Measurements from ENCODE around the gene FMNL3.
"Not testable (repeated sequence)": the region's sequence is repeated elsewhere in the genome, so short reads cannot be mapped to it uniquely, and the experiment has no call there.

FMNL3 gene

GRCh38 chr12:49741882-49742620, 34.8 kb upstream of the FMNL3 start:
- no peak for TF ChIP-seq RARB (CRISPR knock-in tag; IDR thresholded peaks at IDR 0.05)
- TF ChIP-seq PATZ1 (CRISPR knock-in tag; IDR thresholded peaks at IDR 0.05; ENCODE audit: borderline replicate concordance), result no peak
- no peak for TF ChIP-seq ISL1 (CRISPR knock-in tag; IDR thresholded peaks at IDR 0.05)
- no peak for TF ChIP-seq ESRRG (CRISPR knock-in tag; IDR thresholded peaks at IDR 0.05)
- no peak for TF ChIP-seq BACH2 (CRISPR knock-in tag; IDR thresholded peaks at IDR 0.05; ENCODE audit: borderline replicate concordance)
- no peak for TF ChIP-seq CSDC2 (CRISPR knock-in tag; IDR thresholded peaks at IDR 0.05)
- TF ChIP-seq CSRNP3 (CRISPR knock-in tag; IDR thresholded peaks at IDR 0.05), result no peak
- no peak for TF ChIP-seq ZC3H10 (CRISPR knock-in tag; IDR thresholded peaks at IDR 0.05)
- TF ChIP-seq OSR1 (CRISPR knock-in tag; IDR thresholded peaks at IDR 0.05), result no peak
- no peak for TF ChIP-seq POU6F1 (CRISPR knock-in tag; IDR thresholded peaks at IDR 0.05; ENCODE audit: borderline replicate concordance, low read depth)
- no peak for TF ChIP-seq ZNF565 (CRISPR knock-in tag; conservative IDR thresholded peaks at IDR 0.05; ENCODE audit: low read depth)
- no peak for TF ChIP-seq ZNF70 (CRISPR knock-in tag; IDR thresholded peaks at IDR 0.05)
- no peak for TF ChIP-seq ZFP3 (CRISPR knock-in tag; IDR thresholded peaks at IDR 0.05)

GRCh38 chr12:49740930-49741881, 34.0 kb upstream of the FMNL3 start, which contains the start of gene TMBIM6:
TSS of gene TMBIM6 (plus strand) at chr12:49741557. CDS start at chr12:49752494, 10,937 bp downstream.
- TF ChIP-seq RARB (CRISPR knock-in tag; IDR thresholded peaks at IDR 0.05), result 0 out of 2 replicates have a peak, but pooled peaks have one; percentile 47
- peak; percentile 91; the same call in 1 of the 2 replicates for TF ChIP-seq TSHZ2 (CRISPR knock-in tag; IDR thresholded peaks at IDR 0.05)
- TF ChIP-seq CSDC2 (CRISPR knock-in tag; IDR thresholded peaks at IDR 0.05), result no peak
- TF ChIP-seq PATZ1 (CRISPR knock-in tag; IDR thresholded peaks at IDR 0.05; ENCODE audit: borderline replicate concordance), result 0 out of 2 replicates have a peak, but pooled peaks have one; percentile 44
- peak; percentile 99 for ATAC-seq

More at GRCh38 chr12:49741882-49742620, 34.8 kb upstream of the FMNL3 start:
- peak; percentile 56 for ATAC-seq

GRCh38 chr12:49740277-49740676, 33.1 kb upstream of the FMNL3 start:
- not testable (repeated sequence) for ATAC-seq

- ATAC-seq, result not testable (repeated sequence)
These were observed 31.5 kb upstream of the FMNL3 start for GRCh38 chr12:49738721-49739120.

GRCh38 chr12:49734900-49735299, 27.7 kb upstream of the FMNL3 start:
- ATAC-seq, result not testable (repeated sequence)

Data from SK-N-SH treated with all-trans-retinoic acid at 6 μM for 48 hours (cell line).